Measurements from ENCODE around the gene OAT.
A peak's percentile ranks its signal among the peaks of the same experiment; 100 is the strongest.

OAT gene

GRCh38 chr10:124394583-124394982 lies 24.1 kb downstream of the OAT start:
- H3K4me1 Mint-ChIP-seq (ENCODE audit: low read depth): no peaks in the 10 kb centered on the region

DNA sequence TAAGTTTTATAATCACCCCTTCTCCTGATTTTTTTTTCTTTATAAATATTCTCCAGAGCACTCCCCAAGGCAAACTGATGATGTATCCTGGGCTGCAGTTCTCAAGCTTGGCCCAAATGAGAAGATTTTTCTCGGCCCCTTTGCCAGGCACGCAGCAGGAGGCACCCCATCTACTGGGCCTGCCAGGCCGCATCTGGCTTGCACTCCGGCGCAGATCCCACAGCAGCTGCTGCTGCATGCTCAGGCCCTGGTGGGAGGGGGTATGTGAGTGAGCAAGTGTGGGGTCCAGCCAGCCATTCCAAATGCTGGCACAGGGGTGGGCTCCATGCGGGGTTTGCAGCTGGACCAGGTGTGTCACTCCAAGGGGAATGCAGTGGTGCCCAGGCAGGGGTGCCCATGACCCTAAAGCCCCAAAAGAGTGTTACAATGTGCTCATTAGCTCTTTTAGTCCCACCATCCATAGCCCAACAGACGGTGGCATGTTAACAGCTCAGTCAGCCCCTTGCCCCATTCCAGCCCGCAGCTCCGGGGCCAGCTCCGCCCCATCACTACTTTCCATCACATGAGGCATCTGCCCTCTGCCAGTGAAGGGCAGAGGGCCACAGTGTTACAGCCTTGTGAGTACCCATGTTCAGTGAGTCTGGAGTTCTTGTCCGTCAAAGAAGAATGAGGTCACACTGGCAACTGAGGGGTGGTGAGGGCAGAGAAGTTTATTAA lies 25.9 kb downstream of the OAT start:
- peaks cover 2% of the 10 kb centered on the region for H3K4me1 Mint-ChIP-seq (ENCODE audit: low read depth)
- H3K36me3 Mint-ChIP-seq: no peaks in the 10 kb centered on the region
- no peak overlapping the region for H3K4me3 Mint-ChIP-seq
- H3K9me3 Mint-ChIP-seq (ENCODE audit: low read depth): no peaks in the 10 kb centered on the region
- H3K27ac Mint-ChIP-seq: no peak overlapping the region
- no peaks in the 10 kb centered on the region for H3K27me3 Mint-ChIP-seq

More at GRCh38 chr10:124394583-124394982, 24.1 kb downstream of the OAT start:
- H3K27ac Mint-ChIP-seq: no peak overlapping the region
- no peak overlapping the region for H3K4me3 Mint-ChIP-seq
- H3K36me3 Mint-ChIP-seq: no peaks in the 10 kb centered on the region
- no peaks in the 10 kb centered on the region for H3K9me3 Mint-ChIP-seq (ENCODE audit: low read depth)
- H3K27me3 Mint-ChIP-seq: no peaks in the 10 kb centered on the region

DNA sequence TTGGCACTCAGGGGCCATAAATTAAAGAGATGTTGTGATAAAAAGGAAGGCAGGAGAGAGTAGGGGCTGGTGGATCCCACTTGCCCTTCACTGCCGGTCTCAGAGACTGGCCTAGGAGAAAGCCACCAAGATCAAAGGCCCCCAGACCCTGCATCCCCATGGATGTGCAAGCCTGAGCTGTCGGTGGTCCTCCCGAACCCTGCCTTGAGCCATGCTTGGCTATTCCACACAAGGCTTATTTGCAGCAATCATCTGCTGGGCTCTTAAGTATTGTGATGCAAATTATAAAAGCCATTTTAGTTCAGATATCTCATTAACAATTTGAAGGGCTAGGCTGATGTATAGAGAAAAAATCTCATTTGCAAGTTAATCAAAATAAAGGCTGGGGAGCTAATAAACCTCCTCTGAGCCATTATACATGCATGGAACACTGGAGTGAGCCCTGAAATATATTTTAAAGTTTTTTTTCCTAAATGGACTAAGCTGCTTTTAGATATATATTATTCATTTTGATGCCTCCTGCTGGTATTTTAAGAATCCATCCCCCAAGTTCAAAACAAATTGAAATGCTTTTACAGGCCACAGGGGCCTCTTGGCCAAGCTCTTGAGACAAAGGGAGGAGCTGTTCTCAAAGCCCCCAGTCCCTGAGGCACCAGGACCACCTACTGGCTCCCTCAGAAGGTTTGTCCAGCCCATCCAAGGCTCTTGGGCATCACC lies 28.1 kb downstream of the OAT start:
- Mint-ChIP-seq H3K4me3 (no peak overlapping the region), H3K27me3 (no peaks in the 10 kb centered on the region), H3K27ac (no peak overlapping the region), H3K36me3 (no peaks in the 10 kb centered on the region), H3K4me1 (ENCODE audit: low read depth) (peaks cover 2% of the 10 kb centered on the region), H3K9me3 (ENCODE audit: low read depth) (no peaks in the 10 kb centered on the region)

- Mint-ChIP-seq H3K27ac (no peak overlapping the region), H3K4me3 (peak overlapping the region; percentile 47), H3K27me3 (no peaks in the 10 kb centered on the region), H3K4me1 (ENCODE audit: low read depth) (peaks cover 2% of the 10 kb centered on the region), H3K36me3 (no peaks in the 10 kb centered on the region), H3K9me3 (ENCODE audit: low read depth) (no peaks in the 10 kb centered on the region)
Observed at GRCh38 chr10:124389613-124390361, 28.9 kb downstream of the OAT start.

GRCh38 chr10:124388823-124389612 lies 29.7 kb downstream of the OAT start:
- H3K36me3 Mint-ChIP-seq: no peaks in the 10 kb centered on the region
- H3K4me1 Mint-ChIP-seq (ENCODE audit: low read depth): peaks cover 2% of the 10 kb centered on the region
- peak overlapping the region; percentile 47 for H3K4me3 Mint-ChIP-seq
- no peaks in the 10 kb centered on the region for H3K9me3 Mint-ChIP-seq (ENCODE audit: low read depth)
- H3K27ac Mint-ChIP-seq: no peak overlapping the region
- no peaks in the 10 kb centered on the region for H3K27me3 Mint-ChIP-seq

DNA sequence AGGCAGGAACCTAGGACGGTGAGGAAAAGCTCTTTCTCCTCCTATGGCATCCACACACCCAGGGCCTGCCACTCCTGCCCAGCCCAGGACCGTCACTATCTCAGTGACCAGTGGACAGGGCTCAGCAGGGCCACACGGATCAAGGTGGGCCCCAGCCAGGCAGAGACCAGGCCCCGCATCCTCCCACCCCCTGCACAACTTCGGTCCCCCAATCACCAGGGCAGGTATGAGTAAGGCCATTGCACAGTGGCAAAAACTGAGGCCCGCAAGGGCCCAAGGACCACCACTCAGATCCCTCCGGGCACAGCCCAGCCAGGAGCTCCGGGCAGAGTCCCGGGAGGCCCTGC lies 30.3 kb downstream of the OAT start:
- Mint-ChIP-seq H3K9me3 (ENCODE audit: low read depth) (no peaks in the 10 kb centered on the region), H3K4me3 (peak overlapping the region; percentile 49), H3K36me3 (no peaks in the 10 kb centered on the region), H3K4me1 (ENCODE audit: low read depth) (peaks cover 2% of the 10 kb centered on the region), H3K27ac (no peak overlapping the region), H3K27me3 (peaks cover under 1% of the 10 kb centered on the region)

GRCh38 chr10:124387078-124387874 lies 31.4 kb downstream of the OAT start:
- Mint-ChIP-seq H3K4me1 (ENCODE audit: low read depth) (peaks cover 2% of the 10 kb centered on the region), H3K27me3 (peaks cover 3% of the 10 kb centered on the region), H3K4me3 (peak overlapping the region; percentile 30), H3K27ac (no peak overlapping the region), H3K36me3 (no peaks in the 10 kb centered on the region), H3K9me3 (ENCODE audit: low read depth) (no peaks in the 10 kb centered on the region)

DNA sequence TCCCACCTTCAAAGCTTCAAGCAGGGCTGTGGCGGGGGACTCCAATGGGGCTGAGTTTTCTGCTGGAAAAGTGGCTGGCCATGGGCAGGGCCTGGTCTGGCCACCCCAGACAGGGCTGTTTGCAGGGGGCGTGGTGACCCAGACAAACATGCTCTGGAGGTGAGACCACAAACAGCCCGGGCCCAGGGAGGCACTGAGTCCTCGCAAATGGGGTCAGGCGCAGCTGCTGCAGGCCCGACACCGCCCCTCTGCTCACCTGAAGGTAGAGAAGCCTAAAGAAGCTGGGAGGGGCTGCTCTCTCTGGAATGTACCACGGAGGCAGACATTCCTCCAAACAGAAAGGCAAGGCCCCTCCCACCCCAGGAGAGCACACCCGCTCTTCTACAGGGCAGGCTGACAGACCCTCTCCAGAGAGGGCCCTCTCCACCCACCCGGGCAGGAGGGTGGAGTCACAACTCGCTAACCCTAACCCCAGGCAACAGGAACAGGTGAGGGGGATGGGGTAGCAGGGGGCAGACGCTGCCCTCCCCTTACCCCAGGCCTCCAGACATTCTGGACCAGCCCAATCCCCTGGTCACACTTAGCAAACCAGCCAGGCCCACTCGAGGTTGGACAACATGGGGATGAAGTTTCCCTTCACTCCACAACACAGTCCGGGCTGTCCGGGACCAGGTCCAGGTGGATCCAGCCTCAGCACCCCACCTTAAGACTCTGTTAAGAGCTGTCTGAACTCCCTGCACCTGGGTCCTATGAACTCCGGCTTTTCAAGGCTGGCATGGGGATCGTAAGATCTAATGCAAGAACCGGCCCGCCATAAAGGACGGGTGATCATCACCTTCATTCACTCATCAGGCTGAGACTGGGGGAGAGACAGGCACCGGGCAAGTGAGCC lies 32.3 kb downstream of the OAT start:
- H3K9me3 Mint-ChIP-seq (ENCODE audit: low read depth): no peaks in the 10 kb centered on the region
- H3K27me3 Mint-ChIP-seq: peaks cover 7% of the 10 kb centered on the region
- H3K4me1 Mint-ChIP-seq (ENCODE audit: low read depth): peaks cover 2% of the 10 kb centered on the region
- no peak overlapping the region for H3K27ac Mint-ChIP-seq
- no peaks in the 10 kb centered on the region for H3K36me3 Mint-ChIP-seq
- H3K4me3 Mint-ChIP-seq: no peak overlapping the region

- no peak overlapping the region for H3K4me3 Mint-ChIP-seq
- no peaks in the 10 kb centered on the region for H3K36me3 Mint-ChIP-seq
- no peaks in the 10 kb centered on the region for H3K9me3 Mint-ChIP-seq (ENCODE audit: low read depth)
- peaks cover 2% of the 10 kb centered on the region for H3K4me1 Mint-ChIP-seq (ENCODE audit: low read depth)
- H3K27me3 Mint-ChIP-seq: peaks cover 12% of the 10 kb centered on the region
- no peak overlapping the region for H3K27ac Mint-ChIP-seq
Observed at GRCh38 chr10:124385627-124386185, 33.0 kb downstream of the OAT start.

GRCh38 chr10:124384591-124385190 lies 34.0 kb downstream of the OAT start:
- Mint-ChIP-seq H3K36me3 (no peaks in the 10 kb centered on the region), H3K27ac (no peak overlapping the region), H3K9me3 (ENCODE audit: low read depth) (no peaks in the 10 kb centered on the region), H3K4me3 (no peak overlapping the region), H3K27me3 (peaks cover 16% of the 10 kb centered on the region), H3K4me1 (ENCODE audit: low read depth) (peaks cover 2% of the 10 kb centered on the region)

DNA sequence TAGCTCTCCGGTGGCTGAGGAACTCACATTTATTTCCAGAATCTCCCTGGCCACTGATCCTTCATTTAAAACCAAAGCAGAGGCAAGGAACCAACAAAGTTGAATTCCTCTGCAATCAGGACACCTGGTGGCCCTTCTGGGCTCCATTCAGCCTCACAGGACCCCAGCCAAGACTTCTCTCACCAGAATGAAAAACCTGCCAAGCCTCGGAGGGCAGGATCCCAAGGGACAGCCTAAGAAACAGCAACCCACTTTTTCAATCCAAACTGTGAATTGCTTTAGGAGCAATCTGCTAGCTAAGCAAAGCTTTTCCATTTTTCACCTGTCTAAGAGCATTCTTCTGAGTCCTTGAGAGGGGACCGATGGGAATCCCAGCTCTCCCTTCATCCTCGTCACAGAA lies 34.6 kb downstream of the OAT start:
- no peaks in the 10 kb centered on the region for H3K9me3 Mint-ChIP-seq (ENCODE audit: low read depth)
- peaks cover 2% of the 10 kb centered on the region for H3K4me1 Mint-ChIP-seq (ENCODE audit: low read depth)
- peaks cover 16% of the 10 kb centered on the region for H3K27me3 Mint-ChIP-seq
- no peak overlapping the region for H3K4me3 Mint-ChIP-seq
- H3K36me3 Mint-ChIP-seq: no peaks in the 10 kb centered on the region
- no peak overlapping the region for H3K27ac Mint-ChIP-seq

DNA sequence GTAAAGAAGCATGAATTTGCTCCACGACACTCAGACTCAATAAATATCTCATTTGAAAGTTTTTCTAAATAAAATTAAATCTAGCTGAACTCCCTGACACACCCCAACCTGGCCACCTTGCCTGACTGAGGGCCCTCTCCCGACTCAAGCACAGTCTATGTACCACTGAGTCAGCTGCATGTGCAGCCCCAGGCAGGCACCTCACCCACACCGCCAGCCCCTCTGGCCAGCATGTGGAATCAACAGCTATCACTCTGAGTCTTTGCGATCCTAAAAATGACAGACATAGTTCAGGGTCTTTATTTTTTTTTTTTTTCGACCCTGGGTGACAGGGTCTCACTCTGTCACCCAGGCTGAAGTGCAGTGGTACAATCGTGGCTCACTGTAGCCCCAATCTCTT lies 35.2 kb downstream of the OAT start:
- Mint-ChIP-seq H3K27ac (no peak overlapping the region), H3K27me3 (peaks cover 19% of the 10 kb centered on the region), H3K4me1 (ENCODE audit: low read depth) (peaks cover 2% of the 10 kb centered on the region), H3K9me3 (ENCODE audit: low read depth) (no peaks in the 10 kb centered on the region), H3K4me3 (no peak overlapping the region), H3K36me3 (no peaks in the 10 kb centered on the region)

All from activated naive CD8-positive, alpha-beta T cell (primary cell).